PC-9 (cell line): ENCODE results near the gene TDRD6. TPM values are rescaled to one million over a fixed set of nuclear protein-coding genes. Genes with fewer than 3 reads are reported as not detected.
A peak's percentile ranks its signal among the peaks of the same experiment; 100 is the strongest.

ENCODE experiments used
- Bru-seq: library from RNA; stranded (reverse); fragments of 400-500 nt; gene quantifications from one replicate; lab custom pipeline; 2021; lab: Mats Ljungman, UMichigan
- BruChase-seq, 2 experiments: library from RNA; stranded (reverse); fragments of 400-500 nt; gene quantifications; one replicate each; lab custom pipeline; 2021; lab: Mats Ljungman, UMichigan
- BruUV-seq: library from RNA; stranded (reverse); fragments of 400-500 nt; replicated peaks from 2 replicates; lab custom pipeline; 2021; lab: Mats Ljungman, UMichigan
- CTCF ChIA-PET: fragments of 300-600 bp; sonication (Branson Sonifier 250); formaldehyde crosslinking; loops from one replicate; lab custom pipeline; 2022; ENCODE audit warnings: antibody characterized with exemption; lab: Charles Lee
- POLR2A ChIA-PET: fragments of 300-600 bp; sonication (Branson Sonifier 250); formaldehyde crosslinking; loops from one replicate; lab custom pipeline; 2022; ENCODE audit warnings: antibody characterized with exemption; ENCODE audit not compliant: unreplicated experiment; lab: Charles Lee
- DNase-seq, 2 experiments: peaks; one replicate each; pipeline versions ENCODE4 v3.0.0 to v3.0.0-alpha.2; 2015 to 2022; ENCODE audit warnings: mixed read lengths in 1 of 2
- H2AFZ ChIP-seq: fragments of 200-600 bp; sonication (generic); 2 replicates; pipeline ENCODE4 v1.8.1; 2017; ENCODE audit warnings: antibody characterized with exemption
- H3F3A ChIP-seq: fragments of 200-600 bp; sonication (generic); 2 replicates; pipeline ENCODE4 v1.8.1; 2017; ENCODE audit warnings: antibody characterized with exemption, mild to moderate bottlenecking, low read depth; ENCODE audit not compliant: insufficient read depth
- H3K27ac ChIP-seq: fragments of 200-600 bp; sonication (generic); 2 replicates; pipeline ENCODE4 v1.6.1; 2016; ENCODE audit warnings: mixed run types
- H3K27me3 ChIP-seq: fragments of 200-600 bp; sonication (generic); 2 replicates; pipeline ENCODE4 v1.6.1; 2016; ENCODE audit warnings: low read depth, mixed run types; ENCODE audit not compliant: insufficient read depth
- H3K36me3 ChIP-seq: fragments of 200-600 bp; sonication (generic); 2 replicates; pipeline ENCODE4 v1.6.1; 2016; ENCODE audit warnings: low read depth, mixed run types
- H3K4me1 ChIP-seq: fragments of 200-600 bp; sonication (generic); replicated peaks from 2 replicates; pipeline ENCODE4 v1.6.1; 2016; ENCODE audit warnings: mixed run types; ENCODE audit not compliant: insufficient read depth
- H3K4me2 ChIP-seq: fragments of 200-600 bp; sonication (generic); 2 replicates; pipeline ENCODE4 v1.6.1; 2017; ENCODE audit warnings: mixed run types
- H3K4me3 ChIP-seq: fragments of 200-600 bp; sonication (generic); 2 replicates; pipeline ENCODE4 v1.6.1; 2016; ENCODE audit warnings: mixed run types
- H3K79me2 ChIP-seq: fragments of 200-600 bp; sonication (generic); 2 replicates; pipeline ENCODE4 v1.6.1; 2017; ENCODE audit warnings: low read depth, mixed run types
- H3K9me2 ChIP-seq: fragments of 200-600 bp; sonication (generic); 2 replicates; pipeline ENCODE4 v1.8.1; 2017; ENCODE audit warnings: mild to moderate bottlenecking; ENCODE audit not compliant: insufficient read depth
- H3K9me3 ChIP-seq: fragments of 200-600 bp; sonication (generic); 2 replicates; pipeline ENCODE4 v1.8.1; 2016; ENCODE audit warnings: low read depth; ENCODE audit not compliant: insufficient read depth
- H4K20me1 ChIP-seq: fragments of 200-600 bp; sonication (generic); 2 replicates; pipeline ENCODE4 v1.8.1; 2017; ENCODE audit not compliant: insufficient read depth
- EZH2 ChIP-seq: fragments of 200-600 bp; sonication (generic); IDR thresholded peaks from 2 replicates; pipeline ENCODE4 v1.8.0; 2017; ENCODE audit warnings: antibody characterized with exemption, low read depth
- intact Hi-C: fragments of 100-400 bp; cut with micrococcal nuclease; formaldehyde crosslinking; loops from one replicate; pipeline ENCODE4 v1.10.0; 2022; ENCODE audit not compliant: unreplicated experiment
- long read RNA-seq: library from polyadenylated mRNA; stranded (forward); transcript quantifications from one replicate; pipeline ENCODE4 v2.0.0, GENCODE V29; 2022
- total RNA-seq: library from RNA; stranded (reverse); gene quantifications from 2 replicates; pipeline ENCODE4 v1.2.3, GENCODE V29; 2021
- TF ChIP-seq, protein P1 (sequence below): fragments of 200-600 bp; sonication (generic); conservative IDR thresholded peaks from 2 replicates; pipeline ENCODE4 v1.6.1; 2017; ENCODE audit warnings: mixed run types, antibody characterized with exemption, mild to moderate bottlenecking, moderate library complexity

TDRD6 gene
- 0.23 and 0.57 TPM in 2 replicates for total RNA-seq
- percentile 22 among the genes with signal in this experiment for Bru-seq, nascent RNA
- percentile 37 among the genes with signal in this experiment for BruChase-seq, experiment 1, labeled RNA remaining after a 2-hour chase
- percentile 31 among the genes with signal in this experiment for BruChase-seq, experiment 2, labeled RNA remaining after a 6-hour chase
- long read RNA-seq, partial matches to known transcripts: 0 of 1 reads
- long read RNA-seq, other reads (novel, unspliced or antisense): 1 of 1 reads

DNA sequence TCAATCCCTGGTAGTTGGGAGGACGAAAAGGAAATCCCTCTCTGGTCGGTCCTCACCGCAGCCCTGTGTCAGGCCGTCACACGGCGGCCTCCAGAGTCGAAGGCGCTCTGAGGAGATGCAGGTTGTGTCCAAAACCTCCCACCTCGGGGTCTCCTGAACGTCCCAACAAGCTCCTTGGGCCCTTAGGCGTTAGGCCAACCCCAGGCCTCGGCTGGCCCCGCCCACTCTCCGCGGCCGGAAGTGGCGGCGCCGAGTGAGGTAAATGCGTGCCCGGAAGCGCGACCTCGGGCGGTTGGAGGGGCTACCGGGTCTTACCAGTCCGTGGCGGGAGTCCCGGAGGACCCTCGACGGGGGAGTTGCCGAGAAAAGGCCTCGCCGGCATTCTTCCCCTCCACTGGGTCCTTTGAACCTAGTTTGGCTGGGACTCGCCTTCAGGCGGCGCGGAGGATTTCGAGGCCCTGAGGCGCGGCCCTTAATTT, at the start of gene TDRD6:
TDRD6 (plus strand) TSS at position 267 of the 479 bp plus-strand sequence. CDS start 244 bp downstream, outside the sequence.
- Histone ChIP-seq H3K79me2 (no peaks in the 10 kb centered on the region), H3F3A (peaks cover 8% of the 10 kb centered on the region; the same call in 1 of the 2 replicates), H2AFZ (no peak within 1 kb of the TSS), H3K27me3 (no peaks in the 10 kb centered on the region), H3K9me3 (no peaks in the 10 kb centered on the region), H3K4me1 (0 out of 2 replicates have a peak, but pooled peaks cover 10% of the 10 kb centered on the region), H3K27ac (no peak within 1 kb of the TSS), H3K36me3 (no peaks in the 10 kb centered on the region), H3K4me2 (no peak within 1 kb of the TSS), H3K9me2 (no peaks in the 10 kb centered on the region), H3K4me3 (no peak within 1 kb of the TSS), H4K20me1 (no peaks in the 10 kb centered on the region)
- no peak for DNase-seq
- POLR2A ChIA-PET: no interaction called here
- intact Hi-C loops: no loop called here
- no TSS peak for BruUV-seq
- CTCF ChIA-PET: no interaction called here
- TF ChIP-seq, protein P1, sequence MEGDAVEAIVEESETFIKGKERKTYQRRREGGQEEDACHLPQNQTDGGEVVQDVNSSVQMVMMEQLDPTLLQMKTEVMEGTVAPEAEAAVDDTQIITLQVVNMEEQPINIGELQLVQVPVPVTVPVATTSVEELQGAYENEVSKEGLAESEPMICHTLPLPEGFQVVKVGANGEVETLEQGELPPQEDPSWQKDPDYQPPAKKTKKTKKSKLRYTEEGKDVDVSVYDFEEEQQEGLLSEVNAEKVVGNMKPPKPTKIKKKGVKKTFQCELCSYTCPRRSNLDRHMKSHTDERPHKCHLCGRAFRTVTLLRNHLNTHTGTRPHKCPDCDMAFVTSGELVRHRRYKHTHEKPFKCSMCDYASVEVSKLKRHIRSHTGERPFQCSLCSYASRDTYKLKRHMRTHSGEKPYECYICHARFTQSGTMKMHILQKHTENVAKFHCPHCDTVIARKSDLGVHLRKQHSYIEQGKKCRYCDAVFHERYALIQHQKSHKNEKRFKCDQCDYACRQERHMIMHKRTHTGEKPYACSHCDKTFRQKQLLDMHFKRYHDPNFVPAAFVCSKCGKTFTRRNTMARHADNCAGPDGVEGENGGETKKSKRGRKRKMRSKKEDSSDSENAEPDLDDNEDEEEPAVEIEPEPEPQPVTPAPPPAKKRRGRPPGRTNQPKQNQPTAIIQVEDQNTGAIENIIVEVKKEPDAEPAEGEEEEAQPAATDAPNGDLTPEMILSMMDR: no peak
- TF ChIP-seq EZH2: no peak

DNA sequence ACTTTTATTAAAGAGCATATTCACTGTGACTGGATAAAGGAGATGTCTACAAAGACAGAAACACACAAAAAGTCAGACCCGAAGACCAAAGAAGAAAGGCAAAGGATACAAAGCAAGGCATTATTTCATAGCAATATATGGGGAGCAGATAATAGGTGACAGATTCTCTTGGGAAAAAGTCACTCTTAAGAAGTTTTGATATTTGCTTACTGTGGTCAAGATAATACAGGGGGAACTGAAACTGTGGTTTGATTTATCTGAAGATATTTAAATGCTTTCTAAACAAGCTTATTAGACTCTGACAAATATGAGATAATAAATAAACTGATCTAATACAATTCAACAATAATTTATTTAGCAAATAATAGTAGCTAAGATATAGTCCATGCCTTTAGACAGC, 49.8 kb upstream of the TDRD6 start:
- intact Hi-C loops: no loop called here
- no peak for DNase-seq
- TF ChIP-seq EZH2: no peak
- TF ChIP-seq, protein P1: no peak
- ChIA-PET POLR2A (no interaction called here), CTCF (no interaction called here)
- Histone ChIP-seq H3K4me1 (peaks cover 32% of the 10 kb centered on the region), H3K4me2 (peak overlapping the region; percentile 71; the same call in 1 of the 2 replicates), H3K9me3 (no peaks in the 10 kb centered on the region), H3F3A (peaks cover 6% of the 10 kb centered on the region), H3K27ac (peak overlapping the region; percentile 86), H3K79me2 (no peaks in the 10 kb centered on the region), H3K9me2 (no peaks in the 10 kb centered on the region), H2AFZ (no peak overlapping the region), H3K36me3 (no peaks in the 10 kb centered on the region), H3K4me3 (no peak overlapping the region), H4K20me1 (no peaks in the 10 kb centered on the region), H3K27me3 (no peaks in the 10 kb centered on the region)
- BruUV-seq: no TSS peak

GRCh38 chr6:46638650-46639049, 49.0 kb upstream of the TDRD6 start:
- no TSS peak for BruUV-seq
- CTCF ChIA-PET: no interaction called here
- H3K27me3 ChIP-seq: no peaks in the 10 kb centered on the region
- no peaks in the 10 kb centered on the region for H3K36me3 ChIP-seq
- H3K27ac ChIP-seq: peak overlapping the region; percentile 86
- H3F3A ChIP-seq: peaks cover 13% of the 10 kb centered on the region
- POLR2A ChIA-PET: no interaction called here
- H4K20me1 ChIP-seq: no peaks in the 10 kb centered on the region
- no peaks in the 10 kb centered on the region for H3K79me2 ChIP-seq
- H3K4me2 ChIP-seq: peak overlapping the region; percentile 71
- TF ChIP-seq, protein P1: no peak
- no peak for TF ChIP-seq EZH2
- H3K4me3 ChIP-seq: no peak overlapping the region; the same call in 1 of the 2 replicates
- DNase-seq: peak; percentile 29 to 83
- peak overlapping the region; percentile 64 for H2AFZ ChIP-seq
- H3K9me3 ChIP-seq: no peaks in the 10 kb centered on the region
- H3K4me1 ChIP-seq: peaks cover 39% of the 10 kb centered on the region
- no peaks in the 10 kb centered on the region for H3K9me2 ChIP-seq
- intact Hi-C loops: no loop called here
